ENCODE measurements around the gene TFB2M. TPM values are rescaled to one million over a fixed set of nuclear protein-coding genes. Genes with fewer than 3 reads are reported as not detected.
"Not testable (repeated sequence)": the region's sequence is repeated elsewhere in the genome, so short reads cannot be mapped to it uniquely, and the experiment has no call there.

TFB2M gene, protein sequence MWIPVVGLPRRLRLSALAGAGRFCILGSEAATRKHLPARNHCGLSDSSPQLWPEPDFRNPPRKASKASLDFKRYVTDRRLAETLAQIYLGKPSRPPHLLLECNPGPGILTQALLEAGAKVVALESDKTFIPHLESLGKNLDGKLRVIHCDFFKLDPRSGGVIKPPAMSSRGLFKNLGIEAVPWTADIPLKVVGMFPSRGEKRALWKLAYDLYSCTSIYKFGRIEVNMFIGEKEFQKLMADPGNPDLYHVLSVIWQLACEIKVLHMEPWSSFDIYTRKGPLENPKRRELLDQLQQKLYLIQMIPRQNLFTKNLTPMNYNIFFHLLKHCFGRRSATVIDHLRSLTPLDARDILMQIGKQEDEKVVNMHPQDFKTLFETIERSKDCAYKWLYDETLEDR
- total RNA-seq (2014; rRNA removed) = 19.0 and 20.4 TPM in 2 replicates
- 7.0 TPM for polyA plus RNA-seq (2012)

GRCh38 chr1:246566128-246566812 is at the start of gene TFB2M, which contains the start of gene CNST:
TFB2M (minus strand) TSS chr1:246566261; CDS start chr1:246566138, 123 bp downstream.
CNST (plus strand) TSS chr1:246566456; CDS start chr1:246591563, 25,107 bp downstream.
- peak; percentile 99 for DNase-seq (ENCODE audit: low read depth)

DNA sequence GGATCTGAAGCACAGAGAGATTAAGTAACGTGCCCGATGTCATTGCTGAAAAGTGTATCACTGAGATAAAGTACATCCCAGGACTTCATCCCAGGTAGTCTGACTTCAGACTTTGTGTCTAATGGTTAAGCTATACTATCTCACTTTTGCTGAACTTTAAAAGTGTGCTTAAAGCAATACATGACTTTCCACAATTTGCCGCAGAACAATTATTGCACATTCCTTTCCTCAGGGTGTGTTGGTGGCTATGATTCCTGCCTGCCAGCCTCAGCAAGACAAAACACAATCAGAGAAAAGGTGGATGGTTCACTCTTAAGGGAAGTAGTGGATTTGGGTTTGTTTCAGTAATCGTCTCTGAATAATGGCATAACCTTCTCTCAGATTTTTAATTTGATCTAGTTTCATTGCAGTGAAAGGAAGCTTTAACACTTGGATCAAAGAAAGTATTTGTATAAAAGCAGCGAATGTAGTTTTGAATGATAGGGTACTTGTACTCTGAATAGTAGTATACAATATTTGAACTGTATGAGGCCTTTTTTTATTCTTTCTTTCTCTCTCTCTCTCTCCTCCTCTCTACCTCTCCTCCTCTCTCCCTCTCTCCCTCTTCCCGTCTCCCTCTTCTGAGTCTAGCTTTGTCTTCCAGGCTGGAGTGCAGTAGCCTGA is 47.2 kb upstream of the TFB2M start:
- DNase-seq (ENCODE audit: low read depth) = no peak

GRCh38 chr1:246609632-246610031 is 43.6 kb upstream of the TFB2M start:
- no peak for DNase-seq (ENCODE audit: low read depth)

DNA sequence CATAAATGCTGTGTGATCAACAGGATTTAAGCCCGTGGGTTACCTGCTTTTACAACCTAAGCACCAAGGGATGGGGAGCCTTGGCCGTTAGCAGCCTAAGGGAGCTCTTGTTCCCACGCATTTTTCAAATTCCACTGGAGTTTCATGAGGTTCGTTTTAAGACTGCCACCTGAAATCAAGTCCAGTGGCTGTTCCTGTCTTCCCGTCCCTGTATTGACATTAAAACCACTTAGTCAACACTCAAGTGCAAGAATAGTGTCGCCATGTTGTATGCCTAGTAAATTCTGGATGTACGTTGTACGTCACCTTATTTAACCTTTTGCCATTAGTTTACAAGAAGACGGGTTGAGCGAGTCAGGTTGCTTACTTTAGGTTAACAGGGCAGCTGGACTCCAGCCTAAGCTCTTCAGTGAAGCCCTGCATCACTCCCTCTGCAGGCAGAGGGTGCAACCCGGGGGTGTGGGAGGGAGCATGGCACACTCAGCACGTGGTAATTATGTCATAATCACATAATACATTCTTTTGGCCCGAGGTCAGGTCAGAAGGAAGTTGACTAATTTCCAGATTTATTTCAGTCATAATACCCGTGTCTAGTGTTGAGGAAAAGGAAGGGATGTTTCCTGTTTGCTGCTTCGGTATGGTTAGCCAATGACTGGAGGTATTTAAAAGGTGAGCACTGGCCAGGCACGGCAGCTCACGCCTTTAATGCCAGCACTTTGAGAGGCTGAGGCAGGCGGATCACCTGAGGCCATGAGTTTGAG is 42.7 kb upstream of the TFB2M start:
- peak; percentile 93 for DNase-seq (ENCODE audit: low read depth)

DNA sequence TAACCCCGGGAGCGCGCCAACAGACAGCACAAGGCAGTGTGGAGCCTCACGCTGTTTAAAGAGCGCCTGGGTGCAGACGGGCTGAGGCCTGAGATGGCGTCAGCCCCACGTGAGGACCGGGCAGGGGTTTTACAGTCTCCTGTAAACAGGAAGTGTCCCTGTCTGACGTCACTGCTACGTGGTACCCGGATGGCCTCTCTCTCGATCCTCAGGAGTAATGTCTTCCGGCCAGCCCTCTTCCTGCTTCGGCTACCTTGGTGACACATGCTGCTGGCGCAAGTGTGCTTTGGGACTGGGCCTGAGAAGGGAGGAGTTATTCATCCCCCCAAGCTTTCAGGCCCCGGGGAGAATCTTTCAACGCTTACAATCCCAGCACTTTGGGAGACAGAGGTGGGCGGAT is 41.4 kb upstream of the TFB2M start:
- DNase-seq (ENCODE audit: low read depth) = no peak

DNA sequence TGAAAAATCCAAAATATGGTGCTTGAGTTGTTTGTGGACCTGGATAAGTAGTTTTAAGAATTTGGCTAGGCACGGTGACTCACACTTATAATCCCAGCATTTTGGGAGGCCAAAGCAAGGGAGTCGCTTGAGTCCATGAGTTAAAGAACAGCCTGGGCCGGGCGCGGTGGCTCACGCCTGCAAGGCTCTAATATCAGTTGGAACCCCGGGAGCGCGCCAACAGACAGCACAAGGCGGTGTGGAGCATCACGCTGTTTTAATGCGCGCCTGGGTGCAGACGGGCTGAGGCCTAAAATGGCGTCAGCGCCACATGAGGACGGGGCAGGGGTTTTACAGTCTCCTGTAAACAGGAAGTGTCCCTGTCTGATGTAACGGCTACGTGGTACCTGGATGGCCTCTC is 39.2 kb upstream of the TFB2M start:
- DNase-seq (ENCODE audit: low read depth) = not testable (repeated sequence)

DNA sequence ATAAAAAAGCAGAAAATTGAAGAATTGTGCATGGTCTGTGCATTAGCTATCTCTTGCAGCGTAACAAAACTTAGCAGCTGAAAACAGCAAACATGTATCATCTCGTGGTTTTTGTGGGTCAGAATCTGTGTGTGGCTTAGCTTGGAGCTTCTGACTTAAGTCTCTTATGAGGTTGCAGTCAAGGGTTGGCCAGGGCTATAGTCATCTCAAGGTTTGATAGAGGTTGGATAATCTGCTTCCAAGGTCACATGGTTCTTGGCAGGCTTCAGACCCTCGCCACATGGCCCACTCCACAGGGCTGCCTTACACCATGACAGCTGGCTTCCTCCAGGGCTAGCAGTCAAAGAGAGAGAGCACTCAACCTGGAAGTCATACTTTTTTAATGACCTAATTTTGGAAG is 36.1 kb upstream of the TFB2M start:
- peak; percentile 39 for DNase-seq (ENCODE audit: low read depth)

- no peak for DNase-seq (ENCODE audit: low read depth)
These were observed 34.5 kb upstream of the TFB2M start for GRCh38 chr1:246600579-246600978.

DNA sequence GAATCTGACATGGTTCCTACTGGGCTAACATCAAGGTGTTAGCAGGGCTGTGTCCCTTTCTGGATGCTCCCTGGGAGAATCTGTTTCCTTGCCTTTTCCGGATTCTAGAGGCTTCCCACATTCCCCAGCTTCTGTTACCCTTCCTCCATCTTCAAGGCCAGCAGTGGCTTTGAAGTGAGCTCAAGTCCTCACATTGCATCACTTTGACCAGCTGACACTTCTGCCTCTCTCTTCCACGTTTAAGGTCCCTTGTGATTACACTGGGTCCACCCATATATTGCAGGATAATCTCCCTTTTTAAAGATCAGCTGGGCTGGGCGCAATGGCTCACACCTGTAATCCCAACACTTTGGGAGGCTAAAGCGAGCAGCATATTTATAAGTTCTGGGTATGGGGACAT is 33.3 kb upstream of the TFB2M start:
- DNase-seq (ENCODE audit: low read depth) = no peak

- DNase-seq (ENCODE audit: low read depth) = no peak
These were observed 31.9 kb upstream of the TFB2M start for GRCh38 chr1:246597971-246598370.

DNA sequence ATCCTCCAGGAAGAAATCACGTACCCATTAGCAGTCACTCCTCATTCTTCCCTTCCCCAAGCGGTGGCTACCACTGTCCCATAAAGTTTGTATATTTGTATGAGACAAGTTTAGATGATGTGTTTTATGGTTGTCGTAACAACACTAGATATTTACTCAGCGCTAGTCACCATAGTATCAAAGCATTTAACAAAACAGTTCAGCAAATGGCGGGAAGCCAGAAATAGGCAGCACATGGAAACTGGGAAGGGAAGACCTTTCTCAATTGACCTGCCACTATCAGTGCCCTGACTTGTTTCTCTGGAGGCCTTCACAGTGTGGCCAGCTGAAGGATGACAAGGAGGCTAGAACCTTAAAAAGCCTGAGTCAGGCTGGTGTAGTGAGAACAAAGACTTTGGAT is 31.3 kb upstream of the TFB2M start:
- peak; percentile 74 for DNase-seq (ENCODE audit: low read depth)

GRCh38 chr1:246595146-246595545 is 29.1 kb upstream of the TFB2M start:
- no peak for DNase-seq (ENCODE audit: low read depth)

GRCh38 chr1:246592695-246593094 is 26.6 kb upstream of the TFB2M start:
- peak; percentile 88 for DNase-seq (ENCODE audit: low read depth)

DNA sequence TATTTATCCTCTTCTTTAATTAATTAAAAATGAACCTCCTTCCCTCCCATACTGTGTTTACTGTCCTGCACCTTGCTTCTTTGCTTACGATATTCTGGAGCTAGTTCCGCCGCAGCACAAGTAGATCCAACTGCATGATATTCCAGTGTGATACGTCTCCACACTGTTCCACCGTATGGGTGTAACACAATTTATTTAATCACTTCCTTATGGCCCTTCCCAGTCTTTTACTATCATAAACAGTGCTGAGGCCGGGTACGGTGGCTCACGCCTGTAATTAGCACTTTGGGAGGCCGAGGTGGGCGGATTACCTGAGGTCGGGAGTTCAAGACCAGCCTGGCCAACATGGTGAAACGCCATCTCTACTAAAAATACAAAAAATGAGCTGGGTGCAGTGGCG is 25.9 kb upstream of the TFB2M start:
- no peak for DNase-seq (ENCODE audit: low read depth)

- DNase-seq (ENCODE audit: low read depth) = no peak
These were observed 25.4 kb upstream of the TFB2M start for GRCh38 chr1:246591504-246591903.

DNA sequence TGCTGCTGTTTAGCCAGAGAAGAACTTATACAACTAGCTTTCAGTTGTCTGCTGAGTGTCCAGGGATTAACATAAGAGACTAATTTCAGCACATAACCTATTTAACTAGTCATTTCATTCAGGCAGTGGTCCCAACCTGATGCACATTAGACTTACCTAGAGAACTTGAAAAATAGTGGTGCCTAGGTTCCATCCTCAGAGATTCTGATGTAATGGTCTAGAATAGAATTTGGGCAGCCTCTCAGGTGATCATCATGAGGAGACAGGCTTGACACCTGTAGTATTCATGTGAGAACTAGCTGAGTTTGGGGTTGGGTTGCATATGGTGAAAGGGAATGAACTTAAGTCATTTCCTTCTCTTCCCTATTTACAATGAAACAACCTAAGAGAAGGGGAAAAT is 25.0 kb upstream of the TFB2M start:
- DNase-seq (ENCODE audit: low read depth) = no peak

DNA sequence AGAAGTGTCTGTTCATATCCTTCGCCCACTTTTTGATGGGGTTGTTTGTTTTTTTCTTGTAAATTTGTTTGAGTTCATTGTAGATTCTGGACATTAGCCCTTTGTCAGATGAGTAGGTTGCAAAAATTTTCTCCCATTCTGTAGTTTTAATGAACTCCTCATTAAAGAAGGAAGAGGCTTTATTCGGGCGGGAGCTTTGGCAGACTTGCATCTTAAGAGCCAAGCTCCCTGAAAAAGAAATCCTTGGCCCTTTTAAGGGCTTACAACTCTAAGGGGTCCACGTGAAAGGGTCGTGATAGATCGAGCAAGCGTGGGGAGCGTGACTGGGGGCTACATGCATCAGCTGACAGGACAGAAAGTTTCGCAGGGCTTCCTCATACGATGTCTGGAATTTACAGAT is 23.9 kb upstream of the TFB2M start:
- DNase-seq (ENCODE audit: low read depth) = not testable (repeated sequence)

DNA sequence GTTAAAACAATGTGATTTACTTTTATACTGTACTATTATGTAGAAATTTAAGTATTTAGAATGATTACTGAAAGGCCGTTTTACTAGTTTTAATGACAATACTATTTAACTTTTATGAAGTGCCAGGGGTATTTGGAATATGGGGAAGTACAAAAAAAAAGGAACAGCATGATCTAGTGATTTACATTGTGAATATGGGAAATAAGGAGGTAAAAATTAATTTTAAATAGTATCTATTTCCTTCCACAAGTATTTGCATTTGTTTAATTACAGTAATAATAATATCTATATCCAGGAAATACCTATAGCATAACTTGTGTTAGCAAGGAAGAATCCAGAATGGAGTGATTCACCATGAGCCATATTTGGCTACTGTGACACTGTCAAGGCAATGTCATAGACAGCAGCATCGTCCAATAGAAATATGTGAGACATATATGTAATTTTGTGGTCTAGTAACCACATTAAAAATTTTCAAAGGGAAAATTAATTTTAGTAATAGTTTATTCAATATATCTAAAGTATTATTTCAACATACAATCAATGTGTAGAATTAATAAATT is 22.2 kb upstream of the TFB2M start:
- peak; percentile 64 for DNase-seq (ENCODE audit: low read depth)

GRCh38 chr1:246587606-246588005 is 21.5 kb upstream of the TFB2M start:
- DNase-seq (ENCODE audit: low read depth) = peak; percentile 57

DNA sequence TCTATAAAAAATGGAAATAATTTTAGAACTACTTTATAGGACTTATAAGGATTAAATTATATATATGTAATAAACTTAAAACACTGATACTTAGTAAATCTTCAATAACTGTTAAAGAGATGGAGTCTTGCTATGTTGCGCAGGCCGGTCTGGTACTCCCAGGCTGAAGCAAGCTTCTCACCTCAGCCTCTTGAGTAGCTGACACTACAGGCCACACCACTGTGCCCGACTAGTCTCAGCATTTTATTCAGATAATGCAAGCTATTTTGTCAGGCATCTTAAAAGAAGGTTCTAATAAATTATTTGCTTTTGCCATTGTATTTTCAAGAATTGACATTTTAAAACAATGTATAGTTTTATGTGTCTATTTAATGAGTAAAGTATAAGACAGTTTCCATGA is 21.0 kb upstream of the TFB2M start:
- DNase-seq (ENCODE audit: low read depth) = no peak

All from LHCN-M2 (cell line).